IPS-11a (cell line): Measurements from ENCODE around the gene AKR1E2.

Source experiments
- H3K4me3 ChIP-seq: one replicate; pipeline ENCODE4 v1.5.1; 2013; ENCODE audit warnings: low read depth, low read length, control low read depth

Gene AKR1E2

DNA sequence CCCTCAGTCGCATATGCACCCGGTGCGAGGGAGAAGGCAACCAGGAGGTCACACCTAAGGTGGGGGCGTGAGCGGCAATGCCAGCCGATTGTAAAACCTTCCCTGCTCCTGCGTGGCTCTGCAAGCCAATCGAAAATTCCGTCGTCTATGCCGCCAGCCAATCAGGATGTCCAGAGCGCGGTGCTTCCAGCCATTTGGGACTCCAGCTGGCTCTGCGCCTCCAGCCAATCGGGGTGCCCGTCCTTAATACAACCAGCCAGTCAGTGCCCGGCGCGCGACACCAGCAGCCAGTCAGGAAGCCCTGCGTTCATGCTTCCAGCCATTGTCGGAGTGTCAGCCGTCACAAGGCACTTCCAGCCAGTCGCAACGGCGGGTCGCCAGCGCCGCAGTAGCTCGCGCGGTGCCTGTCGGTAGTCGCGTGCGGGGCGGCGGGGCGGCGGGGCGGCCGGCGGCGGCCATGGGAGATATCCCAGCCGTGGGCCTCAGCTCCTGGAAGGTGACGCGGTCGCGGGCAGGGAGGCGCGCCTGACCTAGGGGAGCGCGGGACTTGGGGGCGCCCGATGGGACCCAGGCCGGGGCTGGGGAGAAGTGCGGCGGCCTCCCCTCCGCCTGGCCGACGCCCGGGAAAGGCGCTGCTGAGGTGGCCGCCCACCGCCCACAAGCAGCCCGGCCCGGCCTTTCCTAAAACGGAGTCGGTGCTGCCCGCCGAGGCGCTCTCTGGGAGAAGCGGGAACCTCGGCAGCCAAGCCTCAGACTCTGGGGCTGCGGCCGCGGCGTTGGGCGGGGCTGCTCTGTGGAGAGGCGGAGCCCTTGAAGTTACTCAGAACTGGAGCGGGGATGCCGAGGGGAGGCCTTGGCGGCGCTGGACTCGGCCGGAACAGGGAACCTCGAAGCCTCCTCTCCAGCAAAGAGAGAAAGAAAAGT is at the start of gene AKR1E2:
Gene AKR1E2 (plus strand): TSS at position 340 of the 924 bp plus-strand sequence. CDS start 118 bp downstream, at position 458.
- H3K4me3 ChIP-seq: peak within 1 kb of the TSS; percentile 20

DNA sequence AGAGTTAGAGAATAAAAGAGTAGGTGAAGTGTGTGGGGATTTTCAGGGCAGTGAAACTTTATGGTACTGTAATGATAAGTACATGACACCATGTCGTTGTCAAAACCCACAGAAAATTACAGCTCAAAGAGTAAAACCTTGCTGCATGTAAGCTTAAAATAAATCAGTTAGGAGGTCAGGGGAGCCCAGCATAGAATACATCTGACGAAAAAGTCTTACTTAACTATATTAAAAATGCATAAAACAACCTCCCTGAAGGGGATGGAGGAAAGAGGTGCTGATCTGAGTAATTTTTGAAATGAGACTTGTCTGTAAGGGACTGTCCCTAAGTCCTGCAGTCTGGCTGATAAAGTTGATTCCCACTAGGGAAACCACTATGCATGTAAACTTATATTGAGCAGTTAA is 49.8 kb upstream of the AKR1E2 start:
- no peak overlapping the region for H3K4me3 ChIP-seq

DNA sequence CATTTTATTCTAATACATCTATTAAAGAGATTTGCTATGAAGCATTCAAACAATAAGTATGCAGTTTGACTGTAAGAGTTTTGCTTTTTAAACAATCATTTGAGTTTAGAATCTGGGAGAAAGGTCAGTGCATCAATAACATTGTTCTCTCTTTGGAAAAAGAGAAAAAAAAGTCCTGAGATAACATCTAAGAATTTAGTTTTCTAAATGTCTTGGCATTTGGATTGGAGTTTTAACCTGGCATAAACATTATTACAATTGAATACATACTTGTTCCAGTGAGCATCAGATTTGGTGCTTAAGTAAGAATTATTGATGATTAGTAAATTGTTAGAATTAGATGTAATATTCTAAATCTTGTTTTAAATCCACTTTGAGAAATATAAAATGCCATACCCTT is 47.2 kb upstream of the AKR1E2 start:
- H3K4me3 ChIP-seq: no peak overlapping the region

DNA sequence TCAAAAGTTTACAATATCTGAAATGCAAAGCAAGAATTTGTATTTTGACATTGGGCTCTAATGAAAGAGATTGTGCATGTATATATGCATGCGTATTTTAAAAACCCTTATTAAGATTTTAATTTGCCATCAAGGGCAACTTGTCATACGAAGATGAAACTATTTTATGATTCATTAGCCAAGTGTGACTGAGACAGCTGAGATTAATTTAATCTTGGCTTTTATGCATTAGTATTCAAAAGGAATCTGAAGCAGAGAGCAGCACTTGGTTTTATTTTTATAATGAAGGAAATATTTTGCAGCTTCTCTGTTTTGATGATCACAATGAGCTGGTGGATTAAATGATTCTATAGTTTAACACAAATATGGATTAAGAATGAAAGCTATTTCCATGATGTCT is 45.9 kb upstream of the AKR1E2 start:
- H3K4me3 ChIP-seq: no peak overlapping the region

DNA sequence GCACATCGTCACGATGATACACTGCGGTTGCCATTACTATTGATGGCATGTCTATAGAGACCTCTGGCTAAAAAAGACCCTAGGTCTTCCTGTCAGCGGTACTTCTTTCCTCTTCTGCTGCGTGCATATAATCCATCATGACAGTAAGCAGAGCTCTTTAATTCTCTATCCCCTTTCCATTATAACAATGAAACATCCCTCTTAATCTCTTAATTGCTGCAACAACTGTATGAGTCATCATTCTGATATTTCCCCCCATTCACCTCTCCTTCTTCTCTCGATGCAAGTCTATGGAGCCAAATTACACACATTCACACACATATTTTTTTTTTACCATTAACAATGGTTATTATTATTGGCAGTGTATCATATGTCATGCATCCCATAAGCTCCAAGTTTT is 45.2 kb upstream of the AKR1E2 start:
- no peak overlapping the region for H3K4me3 ChIP-seq

DNA sequence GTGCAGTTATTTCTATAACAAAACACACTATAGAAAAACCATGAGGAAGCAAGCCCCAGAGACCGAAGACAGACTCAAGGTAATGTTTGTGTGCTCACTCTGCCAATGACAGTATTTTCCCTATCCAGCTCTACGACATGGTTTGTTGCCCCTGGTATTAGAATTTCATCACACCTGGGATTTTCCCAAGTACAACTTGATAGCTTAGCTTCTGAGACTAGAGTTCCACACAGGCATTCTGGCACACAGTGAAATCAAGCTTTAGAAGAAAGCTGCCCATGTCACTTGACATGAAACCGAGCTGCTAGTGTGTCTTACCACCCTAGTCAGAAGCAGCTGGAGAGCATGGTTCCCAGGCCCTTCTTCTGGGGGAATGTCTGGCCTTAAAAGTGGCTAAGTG is 44.1 kb upstream of the AKR1E2 start:
- no peak overlapping the region for H3K4me3 ChIP-seq

DNA sequence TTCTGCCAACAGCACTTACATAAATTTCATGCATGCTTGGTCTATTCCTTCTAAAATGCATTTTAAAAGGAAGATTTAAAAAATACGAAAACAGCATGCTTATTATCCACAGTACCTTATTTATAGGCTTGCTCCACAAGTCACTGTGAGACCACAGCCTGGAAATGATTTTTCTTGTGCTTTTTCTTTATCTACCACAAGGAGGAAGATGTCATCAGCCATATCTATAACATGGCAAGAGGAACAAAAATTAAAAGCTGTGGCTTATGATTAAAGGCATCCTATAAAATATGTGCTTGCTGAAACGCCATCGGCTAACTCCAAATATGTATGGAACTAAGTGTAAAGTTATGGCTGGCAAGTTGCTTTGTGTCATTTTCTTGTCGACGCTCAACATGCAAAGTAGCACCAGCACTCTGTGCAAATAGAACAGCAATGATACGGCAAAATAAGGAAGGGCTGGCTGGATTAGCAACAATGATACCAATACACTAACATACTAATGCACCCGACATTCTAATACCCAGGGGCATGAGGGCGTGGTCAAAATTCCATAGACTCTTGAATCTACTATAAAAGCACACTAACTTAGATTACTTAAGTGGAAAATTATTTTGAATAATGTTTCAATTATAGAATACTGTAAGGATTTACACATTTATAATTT is 41.2 kb upstream of the AKR1E2 start:
- no peak overlapping the region for H3K4me3 ChIP-seq

DNA sequence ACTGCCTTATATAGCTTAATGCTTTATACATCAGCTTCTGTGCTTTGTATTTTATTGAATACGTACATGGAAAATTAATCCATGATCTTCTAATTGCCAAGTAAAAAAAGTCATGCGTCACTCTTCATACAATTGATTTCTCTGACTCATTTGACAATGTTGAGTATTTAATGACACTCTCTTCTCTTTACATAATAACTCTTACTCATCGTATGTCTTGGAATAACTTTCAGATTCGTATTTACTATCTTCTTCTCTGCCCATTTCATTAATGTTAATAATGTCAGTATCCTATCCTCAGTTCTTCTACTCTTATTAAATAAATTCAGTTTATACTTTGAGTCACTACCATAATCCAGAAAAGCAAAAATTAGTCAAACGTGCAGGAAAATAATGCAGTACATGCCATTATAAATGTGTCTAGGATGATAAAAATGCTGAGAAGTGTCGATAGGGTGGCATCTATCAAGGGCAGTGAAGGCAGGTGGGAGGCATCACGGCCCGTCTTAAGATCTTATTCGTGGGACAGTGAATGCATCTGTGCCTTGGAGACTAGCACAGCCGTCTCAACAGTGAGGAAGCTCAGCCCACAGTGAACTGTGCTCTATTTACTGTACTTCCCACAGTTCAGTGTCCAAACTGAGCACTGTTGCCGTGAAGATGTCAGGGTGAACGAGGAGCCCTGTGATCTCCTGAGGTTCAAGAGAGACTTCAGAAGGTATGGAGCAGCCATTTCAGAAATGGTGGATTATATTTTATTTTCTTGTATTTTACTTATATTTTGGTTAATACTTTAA is 39.8 kb upstream of the AKR1E2 start:
- no peak overlapping the region for H3K4me3 ChIP-seq

DNA sequence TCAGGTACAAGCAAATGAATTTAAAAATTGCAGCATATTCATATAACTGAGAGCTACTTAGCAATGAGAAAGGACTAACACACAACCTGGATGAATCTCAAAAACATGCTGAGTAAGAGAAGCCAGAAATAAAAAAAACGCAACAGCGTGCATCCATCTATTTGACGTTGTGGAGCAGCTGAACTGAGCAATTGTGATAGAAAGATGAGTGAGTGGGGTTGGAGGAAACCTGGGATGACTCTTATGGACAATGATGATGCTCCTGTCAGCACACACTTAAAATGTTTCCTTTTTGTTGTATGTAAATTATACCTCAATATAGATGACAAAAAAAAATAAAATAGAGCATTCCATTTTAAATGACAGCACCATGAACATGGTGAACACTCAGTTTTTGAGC is 36.0 kb upstream of the AKR1E2 start:
- no peak overlapping the region for H3K4me3 ChIP-seq

DNA sequence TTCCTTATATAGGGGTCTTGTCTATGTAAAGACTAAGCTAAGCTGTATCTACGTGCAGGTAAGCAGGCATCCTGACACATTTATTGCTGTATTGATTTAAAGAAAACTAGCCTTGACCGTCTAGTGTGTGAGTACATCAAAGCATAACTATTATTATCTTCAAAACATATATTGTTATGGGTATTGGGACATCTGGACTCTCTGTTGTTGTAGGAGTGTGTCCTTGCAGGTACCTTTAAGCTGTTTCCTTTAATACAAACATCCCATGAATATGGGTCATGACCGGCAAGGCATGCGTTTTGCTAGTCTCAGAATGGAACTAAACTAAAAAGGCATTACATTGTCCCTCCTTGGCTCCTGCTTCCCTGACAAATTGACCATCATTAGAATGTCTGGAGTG is 35.1 kb upstream of the AKR1E2 start:
- H3K4me3 ChIP-seq: no peak overlapping the region

DNA sequence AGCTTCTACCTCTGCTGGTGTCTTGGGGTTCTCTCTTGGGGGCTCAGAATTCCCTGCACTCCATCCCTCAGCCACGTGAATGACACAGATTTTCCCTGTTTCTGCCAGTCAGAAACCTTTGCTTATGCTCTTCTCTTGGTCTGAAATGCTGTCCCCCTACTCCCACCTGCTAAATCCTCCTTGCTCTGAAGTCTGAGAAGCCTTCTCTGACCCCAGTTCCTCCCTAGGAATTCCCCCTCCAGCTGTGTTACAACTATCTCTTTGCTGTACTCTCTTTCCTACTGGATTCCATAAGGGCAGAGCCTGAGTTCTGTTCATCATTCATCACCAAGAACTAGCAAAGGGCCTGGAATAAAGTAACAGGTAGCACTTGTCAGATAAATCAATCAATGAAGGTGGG is 33.6 kb upstream of the AKR1E2 start:
- no peak overlapping the region for H3K4me3 ChIP-seq

DNA sequence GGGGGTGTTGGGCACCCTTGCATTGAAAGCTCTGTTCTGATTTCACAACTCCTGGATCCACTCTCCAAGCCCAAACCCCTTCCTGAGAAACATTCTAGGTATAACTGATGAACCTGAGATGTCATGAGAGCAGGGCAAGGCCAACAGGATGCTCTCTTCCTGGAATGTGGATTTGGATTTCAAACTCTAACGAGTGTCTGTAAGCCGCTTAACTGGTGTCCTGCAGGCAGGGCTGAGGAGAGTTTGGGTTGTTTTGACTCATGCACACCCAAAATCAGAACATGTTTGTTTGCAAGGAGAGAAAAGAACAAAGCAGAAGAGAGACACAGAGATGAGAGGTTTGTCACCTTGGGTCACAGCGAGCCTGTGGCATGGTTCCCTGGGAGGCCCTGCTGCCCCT is 24.6 kb upstream of the AKR1E2 start:
- no peak overlapping the region for H3K4me3 ChIP-seq

DNA sequence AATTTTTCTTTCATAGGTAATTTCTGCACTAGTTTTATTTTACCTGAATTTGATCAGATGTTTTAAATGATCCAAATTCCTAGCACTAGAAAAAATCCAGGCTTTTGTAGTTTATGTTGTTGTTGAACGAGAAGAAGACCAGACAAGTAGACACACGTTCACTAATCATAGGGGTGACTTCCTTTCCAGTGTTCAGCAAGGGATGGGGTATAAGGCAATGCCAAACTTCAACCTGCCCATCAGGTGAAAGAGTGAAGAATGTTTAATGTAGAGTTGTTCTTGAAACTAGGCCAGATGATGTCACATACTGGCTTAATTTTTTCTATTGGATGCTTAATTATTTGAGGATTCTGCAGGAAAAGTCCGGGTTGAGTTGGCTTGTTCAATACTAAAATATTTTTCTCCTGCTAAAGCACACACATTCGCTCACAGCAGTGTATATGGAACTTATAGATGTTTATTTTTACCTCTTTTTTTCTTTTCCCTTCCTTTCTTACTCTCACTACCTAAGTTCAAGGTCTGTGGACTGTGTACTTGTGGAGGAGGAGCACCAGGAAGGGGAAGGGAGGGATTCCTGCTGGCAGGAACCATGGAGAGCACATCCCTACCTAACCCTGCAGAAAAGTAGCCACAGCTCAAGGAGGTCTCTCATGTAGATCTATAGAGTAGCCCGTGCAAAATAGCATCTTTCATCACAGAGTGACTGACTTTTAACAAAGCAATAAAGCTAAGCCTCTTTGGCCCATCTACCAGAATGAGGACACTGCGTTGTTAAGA is 23.1 kb upstream of the AKR1E2 start:
- no peak overlapping the region for H3K4me3 ChIP-seq

DNA sequence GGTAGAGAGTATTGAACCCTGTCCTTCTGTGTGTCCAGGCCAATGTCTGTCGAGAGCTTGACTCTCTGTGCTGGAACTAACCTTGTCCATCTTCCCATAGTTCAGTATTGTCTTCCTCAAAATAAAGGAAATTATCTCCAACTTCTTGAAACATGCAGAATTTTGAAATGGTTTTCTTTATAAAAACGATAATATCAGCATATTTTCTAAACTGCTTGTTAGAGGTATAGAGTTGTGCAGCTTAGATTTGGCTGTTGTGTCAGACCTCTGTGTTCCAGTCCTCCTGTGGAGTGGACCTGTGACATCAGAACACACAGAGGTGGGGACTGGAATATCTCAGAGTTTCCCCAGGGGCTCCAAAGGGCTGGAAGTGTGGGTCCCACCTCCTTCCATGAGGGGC is 22.2 kb upstream of the AKR1E2 start:
- H3K4me3 ChIP-seq: no peak overlapping the region

DNA sequence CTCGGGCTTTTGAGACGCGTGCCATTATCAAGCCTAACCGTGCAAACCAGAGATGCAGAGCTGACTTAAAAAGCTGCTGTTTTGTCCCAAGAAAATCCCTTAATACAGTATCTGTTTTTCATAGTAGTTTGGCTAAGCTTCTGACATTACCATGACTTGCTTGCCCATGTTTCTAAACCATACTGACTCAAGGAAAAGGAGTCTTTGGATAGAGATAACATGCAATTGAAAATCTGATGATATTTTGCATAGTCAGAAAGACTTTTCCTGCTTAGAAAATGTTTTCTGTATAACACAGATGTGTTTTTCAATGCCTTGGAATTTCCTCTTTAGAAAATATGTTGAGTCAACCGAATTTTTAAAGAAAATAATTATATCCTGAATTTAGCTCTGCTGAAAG is 21.5 kb upstream of the AKR1E2 start:
- no peak overlapping the region for H3K4me3 ChIP-seq

DNA sequence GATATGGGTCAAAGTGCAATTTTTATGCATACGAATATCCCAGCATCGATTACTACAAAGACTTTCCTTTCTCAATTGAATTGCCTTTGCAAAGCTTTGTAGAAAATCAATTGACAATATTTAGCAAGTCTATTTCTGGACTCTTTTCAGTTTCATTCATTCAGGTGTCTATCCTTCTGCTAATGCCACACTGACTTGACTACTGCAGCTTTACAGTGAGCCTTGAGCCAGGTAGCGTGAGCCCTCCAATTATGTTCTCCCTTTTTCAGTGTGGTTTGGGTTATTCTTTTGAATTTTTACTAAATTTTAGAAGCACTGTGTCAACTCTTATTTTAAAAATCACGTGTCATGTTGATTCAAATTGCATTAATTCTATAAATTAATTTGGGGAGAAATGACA is 19.5 kb upstream of the AKR1E2 start:
- H3K4me3 ChIP-seq: no peak overlapping the region

DNA sequence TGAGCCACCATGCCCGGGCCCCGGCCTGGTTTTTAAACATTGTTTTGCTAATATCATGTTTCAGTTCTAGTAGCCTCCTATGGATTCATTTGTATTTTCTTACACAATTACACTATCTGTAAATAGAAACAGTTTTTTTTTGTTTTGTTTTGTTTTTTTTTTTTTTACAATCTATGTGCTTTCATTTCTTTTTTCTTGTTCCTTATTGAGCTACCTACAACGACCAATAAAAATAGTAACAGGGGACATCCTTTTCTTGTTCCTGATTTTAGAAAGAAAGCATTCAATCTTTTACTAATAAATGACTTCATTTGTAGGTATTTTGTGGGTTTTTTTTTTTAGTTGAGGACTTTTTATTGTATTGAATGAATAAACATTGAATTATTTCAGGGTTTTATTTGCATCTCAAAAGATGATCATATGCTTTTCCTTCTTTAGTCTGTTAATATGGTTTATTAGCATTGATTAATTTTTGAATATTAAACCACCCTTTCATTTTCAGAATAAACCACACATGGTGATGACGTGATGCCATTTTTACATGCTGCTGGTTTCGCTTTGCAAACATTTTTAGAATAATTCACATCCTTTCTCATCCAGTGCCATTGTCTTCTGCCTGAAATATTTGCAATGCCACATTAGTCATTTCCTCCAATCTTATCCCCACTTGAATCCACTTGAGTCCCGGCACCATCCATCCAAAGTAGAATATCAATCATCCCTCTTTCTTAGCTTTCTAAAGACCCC is 18.1 kb upstream of the AKR1E2 start:
- H3K4me3 ChIP-seq: no peak overlapping the region

DNA sequence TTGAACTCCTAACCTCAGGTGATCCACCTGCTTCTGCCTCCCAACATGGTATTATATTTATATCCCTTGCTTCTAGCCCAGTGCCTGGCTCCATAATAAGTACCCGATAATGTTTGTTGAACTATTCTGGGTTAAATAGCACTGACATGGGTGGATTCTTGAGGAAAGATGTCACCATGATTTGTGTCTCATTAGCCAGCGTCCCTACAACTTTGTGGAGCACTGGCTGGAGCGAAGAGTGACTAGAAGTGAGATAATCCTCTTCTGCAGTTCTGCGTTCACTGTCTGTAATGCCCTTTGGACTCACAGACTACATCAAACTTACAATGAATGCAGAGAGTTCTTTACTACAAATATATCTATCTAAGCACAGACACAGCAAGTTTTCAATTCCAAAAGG is 16.9 kb upstream of the AKR1E2 start:
- no peak overlapping the region for H3K4me3 ChIP-seq

DNA sequence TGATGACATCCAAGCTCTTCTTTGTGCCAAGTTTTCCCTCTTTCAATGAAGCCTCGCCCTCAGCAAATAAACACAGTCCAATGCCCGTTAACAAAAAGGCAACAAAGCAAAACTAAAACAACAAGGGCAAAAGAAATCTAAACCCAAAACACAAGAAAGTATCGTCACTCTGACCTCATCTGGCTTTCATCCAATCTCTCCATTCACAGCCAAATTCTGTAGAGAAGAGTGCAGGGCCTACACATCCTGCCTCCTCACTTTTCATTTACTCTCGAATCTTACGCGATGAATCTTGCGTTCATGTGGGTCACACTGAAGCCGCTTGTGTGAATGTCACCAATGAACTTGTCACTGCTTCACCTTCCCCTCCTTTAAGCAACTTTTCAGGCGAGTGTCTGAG is 15.9 kb upstream of the AKR1E2 start:
- H3K4me3 ChIP-seq: no peak overlapping the region

DNA sequence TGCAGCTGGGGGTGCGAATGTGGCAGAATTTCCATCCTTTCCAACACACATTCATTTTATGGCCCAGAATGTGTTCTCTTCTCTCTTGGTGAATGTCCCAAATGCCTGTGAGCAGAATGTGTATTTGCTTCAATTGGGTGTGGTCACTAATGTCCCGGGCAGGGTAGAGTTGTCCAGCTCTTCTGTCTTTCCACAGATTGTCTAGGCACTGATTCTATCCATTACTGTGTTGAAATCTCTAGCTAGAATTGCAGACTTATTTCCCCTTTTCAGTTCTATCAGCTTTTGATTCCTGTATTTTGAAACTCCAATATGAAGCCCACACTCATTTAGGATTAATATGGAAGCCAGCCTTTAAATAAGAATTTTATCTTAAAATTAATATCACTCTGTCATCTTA is 14.0 kb upstream of the AKR1E2 start:
- H3K4me3 ChIP-seq: no peak overlapping the region
